Cardiac fibroblast (primary cell): ENCODE measurements around the gene LTBP1.

Experiments
- DNase-seq, 2 donors: peaks; one replicate each; pipeline versions ENCODE4 v3.0.0 to v3.0.0-alpha.2; 2010; ENCODE audit warnings: low read depth in 2 of 2
- H3K4me3 ChIP-seq, 2 donors: replicated peaks in 1 of 2; 1 replicate in 1 of 2; 2 replicates in 1 of 2; pipeline ENCODE4 v1.5.1; 2011; ENCODE audit warnings: low read depth in 2 of 2, low read length in 2 of 2, mild to moderate bottlenecking in 2 of 2, moderate library complexity in 1 of 2
- CTCF ChIP-seq: IDR thresholded peaks from one replicate; pipeline ENCODE4 v1.5.1; 2011; ENCODE audit warnings: low read depth, mild to moderate bottlenecking, low read length, inconsistent platforms

LTBP1 gene

GRCh38 chr2:33442528-33443079, 495.9 kb downstream of the LTBP1 start:
- DNase-seq = peak; percentile 50 to 73
- no peak overlapping the region for H3K4me3 ChIP-seq
- TF ChIP-seq CTCF = no peak

- peak; percentile 36 to 52 for DNase-seq
- no peak for TF ChIP-seq CTCF
- H3K4me3 ChIP-seq = no peak overlapping the region
These were observed 496.6 kb downstream of the LTBP1 start for GRCh38 chr2:33443274-33443829.

GRCh38 chr2:33444967-33445366, 498.2 kb downstream of the LTBP1 start:
- H3K4me3 ChIP-seq = no peak overlapping the region
- no peak for DNase-seq
- TF ChIP-seq CTCF = no peak

- peak in 1 of 2 donors; percentile 15 for DNase-seq
- TF ChIP-seq CTCF = no peak
- H3K4me3 ChIP-seq = no peak overlapping the region
These were observed 501.6 kb downstream of the LTBP1 start for GRCh38 chr2:33448220-33448899.
